Mucosa of descending colon (tissue), 3 donors: ENCODE results near the gene S100A3. TPM values are rescaled to one million over a fixed set of nuclear protein-coding genes. Genes with fewer than 3 reads are reported as not detected.

Experiments used
- ATAC-seq: fragments of 200-7000 bp; cut with Tn5 transposase; one replicate; pipeline ENCODE4 v1.9.1; 2020; ENCODE audit warnings: mild to moderate bottlenecking, moderate library complexity
- DNase-seq, 3 donors: peaks; one replicate each; pipeline ENCODE4 v3.0.0-alpha.2; 2020
- H3K36me3 ChIP-seq: fragments of 200-600 bp; one replicate; pipeline ENCODE4 v1.8.0; 2021; ENCODE audit warnings: low read depth, mild to moderate bottlenecking
- H3K4me1 ChIP-seq: fragments of 200-600 bp; one replicate; pipeline ENCODE4 v1.8.0; 2021; ENCODE audit warnings: low read depth, mild to moderate bottlenecking
- H3K4me3 ChIP-seq: fragments of 200-600 bp; one replicate; pipeline ENCODE4 v1.8.0; 2021; ENCODE audit warnings: mild to moderate bottlenecking
- H3K9me3 ChIP-seq: fragments of 200-600 bp; one replicate; pipeline ENCODE4 v1.8.0; 2021; ENCODE audit warnings: mild to moderate bottlenecking
- CTCF ChIP-seq: fragments of 200-600 bp; IDR thresholded peaks from one replicate; pipeline ENCODE4 v1.8.0; 2022; ENCODE audit warnings: antibody characterized with exemption, mild to moderate bottlenecking
- intact Hi-C, 2 donors: fragments of 100-400 bp; cut with DNase I in 1 of 2; cut with micrococcal nuclease in 1 of 2; formaldehyde crosslinking; loops; one replicate each; pipeline versions ENCODE4 v1.11.0 to v1.11.1; 2022; cut with DNase I, micrococcal nuclease
- total RNA-seq, 3 donors: library from RNA; stranded (reverse); fragmentation: NEBNext Ultra II Directional in 2 of 3; extraction: Animal tissue kit (Norgen Biotek cat#: 25700) in 2 of 3; gene quantifications; one replicate each; pipeline versions ENCODE4 v1.2.1 to v1.2.4, GENCODE V29; 2021 to 2023
- donor health status: DM: no; HTN: no; CAD: no; lungs with moderate emphysema.
- donor health status: DM: no; HTN: no; CAD: no.
- donor health status: DM: no; HTN: yes; CAD: no.

S100A3 gene
- total RNA-seq, 3 donors from 2014 or later = 0.85 to 2.2 TPM; not detected in 1

- Histone ChIP-seq H3K9me3 (no peaks in the 10 kb centered on the region), H3K36me3 (no peaks in the 10 kb centered on the region), H3K4me1 (peaks cover 2% of the 10 kb centered on the region), H3K4me3 (no peak overlapping the region)
- DNase-seq (no peak), ATAC-seq (no peak)
- intact Hi-C loops = no loop called here
- TF ChIP-seq CTCF = no peak
Observed at GRCh38 chr1:153553830-153554541, 4.9 kb upstream of the S100A3 start.

- ATAC-seq (no peak), DNase-seq (peak in 1 of 3 donors; percentile 21)
- no peak for TF ChIP-seq CTCF
- Histone ChIP-seq H3K4me3 (no peak overlapping the region), H3K9me3 (no peaks in the 10 kb centered on the region), H3K36me3 (no peaks in the 10 kb centered on the region), H3K4me1 (peaks cover 4% of the 10 kb centered on the region)
- intact Hi-C loops = no loop called here
Observed at GRCh38 chr1:153553096-153553495, 4.0 kb upstream of the S100A3 start.

- H3K9me3 ChIP-seq = no peaks in the 10 kb centered on the region
- TF ChIP-seq CTCF = no peak
- DNase-seq (peak in 1 of 3 donors; percentile 22), ATAC-seq (no peak)
- H3K4me3 ChIP-seq = no peak overlapping the region
- intact Hi-C loops = no loop called here
- peaks cover 4% of the 10 kb centered on the region for H3K4me1 ChIP-seq
- H3K36me3 ChIP-seq = no peaks in the 10 kb centered on the region
Observed at GRCh38 chr1:153552335-153552734, 3.3 kb upstream of the S100A3 start.

GRCh38 chr1:153550827-153551500 is 1.9 kb upstream of the S100A3 start:
- H3K9me3 ChIP-seq = no peaks in the 10 kb centered on the region
- DNase-seq (peak in 1 of 3 donors; percentile 25), ATAC-seq (peak; percentile 27)
- no peaks in the 10 kb centered on the region for H3K36me3 ChIP-seq
- peaks cover 9% of the 10 kb centered on the region for H3K4me1 ChIP-seq
- no peak overlapping the region for H3K4me3 ChIP-seq
- intact Hi-C loops = no loop called here
- TF ChIP-seq CTCF = no peak

- no peak for ATAC-seq
- Histone ChIP-seq H3K4me1 (peaks cover 14% of the 10 kb centered on the region), H3K4me3 (no peak overlapping the region), H3K36me3 (no peaks in the 10 kb centered on the region), H3K9me3 (no peaks in the 10 kb centered on the region)
- no peak for TF ChIP-seq CTCF
- DNase-seq = no peak
- intact Hi-C loops = no loop called here
Observed at GRCh38 chr1:153550398-153550758, 1.3 kb upstream of the S100A3 start.
